ENCODE measurements around the gene PARD3B.

GRCh38 chr2:205076405-205076804 lies 531.1 kb downstream of the PARD3B start:
- no peak for TF ChIP-seq CTCF (IDR thresholded peaks at IDR 0.05 in 2 of 3, conservative IDR thresholded peaks at IDR 0.05 in 1 of 3; ENCODE audit: borderline replicate concordance in 1 of 3, insufficient read depth in 1 of 3, low read depth in 2 of 3, low read length in 2 of 3)
- no peak for TF ChIP-seq EZH2phosphoT487 (IDR thresholded peaks at IDR 0.05; ENCODE audit: borderline replicate concordance)
- no peak for TF ChIP-seq RAD21 (IDR thresholded peaks at IDR 0.05; ENCODE audit: low read depth)
- no peak for TF ChIP-seq ZFX (IDR thresholded peaks at IDR 0.05)
- no peak for TF ChIP-seq CBX3 (IDR thresholded peaks at IDR 0.05; ENCODE audit: low read depth)
- no peak for TF ChIP-seq ELF1 (IDR thresholded peaks at IDR 0.05; ENCODE audit: borderline replicate concordance, low read depth)
- TF ChIP-seq REST (IDR thresholded peaks at IDR 0.05; ENCODE audit: low read depth), result no peak
- TF ChIP-seq EZH2 (IDR thresholded peaks at IDR 0.05), result no peak
- no peak for TF ChIP-seq POLR2A (IDR thresholded peaks at IDR 0.05; ENCODE audit: borderline replicate concordance, extremely low read depth, insufficient read depth, insufficient read length)
- no peak for TF ChIP-seq MAX (IDR thresholded peaks at IDR 0.05)
- TF ChIP-seq YY1 (IDR thresholded peaks at IDR 0.05; ENCODE audit: extremely low read depth, insufficient replicate concordance, low read depth, low read length), result no peak
- TF ChIP-seq SP1 (IDR thresholded peaks at IDR 0.05; ENCODE audit: low read depth), result no peak
